HPDE6-E6E7 (cell line): ENCODE measurements around the gene WFDC6.
A peak's percentile ranks its signal among the peaks of the same experiment; 100 is the strongest.
"Not testable (repeated sequence)": the region's sequence is repeated elsewhere in the genome, so short reads cannot be mapped to it uniquely, and the experiment has no call there.

Experiments
- DNase-seq: peaks from one replicate; pipeline ENCODE4 v3.0.0; 2011; ENCODE audit warnings: missing footprints; ENCODE audit errors: extremely low spot score

The WFDC6 gene

DNA sequence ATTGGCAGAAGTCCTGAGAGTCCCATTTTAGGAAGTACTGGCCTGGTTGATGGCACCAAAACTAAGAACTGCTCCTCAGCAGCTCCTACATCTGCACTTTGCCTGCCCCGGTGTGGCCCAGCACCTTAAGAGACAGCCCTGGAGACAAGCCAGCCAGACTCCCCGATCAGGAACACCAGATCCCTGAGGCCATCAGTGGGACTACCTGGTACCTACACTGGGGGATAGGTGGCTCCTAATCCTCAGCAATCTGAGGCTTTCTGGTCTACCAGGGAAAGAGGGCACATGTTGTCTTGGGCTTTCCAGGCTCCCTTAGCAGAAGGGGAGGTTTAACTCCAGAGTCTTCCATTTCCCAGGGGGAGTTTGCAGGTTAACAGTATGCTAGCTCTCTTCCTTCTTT, at the start of gene WFDC6:
Gene WFDC6 (minus strand): TSS at position 101 of the 400 bp plus-strand sequence. CDS start 75 bp downstream, at position 26.
- DNase-seq: no peak

DNA sequence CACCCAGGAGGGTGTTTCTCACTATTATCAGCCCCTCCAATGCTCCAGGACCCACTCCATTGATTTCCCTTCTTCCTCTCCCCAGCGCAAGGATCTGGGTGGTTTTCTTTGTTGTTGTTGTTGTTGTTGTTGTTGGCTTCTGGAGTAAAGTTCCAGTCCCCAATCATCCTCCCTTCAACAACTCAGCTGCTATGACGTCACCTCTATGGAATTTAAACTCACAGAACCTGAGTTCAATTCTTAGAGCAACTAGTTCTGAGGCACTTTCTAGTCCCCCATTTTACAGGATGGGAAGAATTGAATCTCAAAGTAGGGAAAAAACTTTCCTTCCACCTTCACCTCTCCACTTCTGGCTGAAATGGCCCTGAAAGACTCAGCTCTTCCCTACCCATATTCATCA, 49.5 kb upstream of the WFDC6 start:
- DNase-seq: no peak

- not testable (repeated sequence) for DNase-seq
Observed at GRCh38 chr20:45585986-45586385, 46.7 kb upstream of the WFDC6 start.

DNA sequence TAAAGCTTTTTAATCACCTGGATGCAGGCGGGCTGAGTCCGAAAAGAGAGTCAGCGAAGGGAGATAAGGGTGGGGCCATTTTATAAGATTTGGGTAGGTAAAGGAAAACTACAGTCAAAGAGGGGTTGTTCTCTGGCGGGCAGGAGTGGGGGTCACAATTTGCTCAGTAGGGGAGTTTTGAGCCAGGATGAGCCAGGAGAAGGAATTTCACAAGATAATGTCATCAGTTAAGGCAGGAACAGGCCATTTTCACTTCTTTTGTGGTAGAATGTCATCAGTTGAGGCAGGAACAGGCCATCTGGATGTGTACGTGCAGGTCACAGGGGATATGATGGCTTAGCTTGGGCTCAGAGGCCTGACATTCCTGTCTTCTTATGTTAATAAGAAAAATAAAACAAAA, 45.0 kb upstream of the WFDC6 start:
- DNase-seq: not testable (repeated sequence)

DNA sequence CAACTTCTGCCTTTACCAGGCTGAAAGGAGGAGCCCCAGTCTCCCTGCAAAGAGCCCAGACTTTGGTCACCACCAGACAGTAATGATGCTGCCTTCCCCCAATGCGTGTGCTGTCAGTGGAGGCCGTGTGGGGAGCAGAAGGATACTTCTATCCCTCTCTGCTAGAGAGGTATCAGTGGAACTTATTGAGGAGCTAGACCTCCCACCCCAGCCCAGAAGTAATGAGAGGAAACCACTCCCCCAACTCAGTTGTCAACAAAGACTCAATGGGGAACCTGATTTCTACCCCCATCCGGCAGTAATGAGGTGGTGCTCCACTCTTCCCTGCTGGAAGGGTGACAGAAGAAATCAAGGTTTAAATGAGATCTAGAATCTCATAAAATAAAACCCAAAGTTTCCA, 44.2 kb upstream of the WFDC6 start:
- no peak for DNase-seq

DNA sequence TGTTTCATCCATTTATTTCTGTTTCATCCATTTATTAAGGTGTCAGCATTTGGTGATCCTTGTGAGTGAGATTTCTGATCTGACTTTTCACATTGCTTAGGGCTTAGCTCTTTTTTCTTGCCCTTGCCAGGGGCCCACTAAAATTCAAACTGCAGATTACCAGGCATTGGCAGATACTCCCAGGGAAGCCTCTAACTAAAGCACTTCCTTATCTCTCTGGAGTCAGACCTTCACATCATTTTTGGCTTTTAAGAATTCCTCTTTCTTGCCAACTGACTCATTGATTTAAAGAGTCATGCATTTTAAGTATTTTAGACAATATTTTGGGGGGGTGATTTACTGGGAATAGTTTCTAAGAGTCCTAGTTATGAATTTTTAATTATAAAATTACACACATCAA, 42.4 kb upstream of the WFDC6 start:
- no peak for DNase-seq

- no peak for DNase-seq
Observed at GRCh38 chr20:45579184-45579583, 39.9 kb upstream of the WFDC6 start, which contains the start of gene WFDC8. WFDC8 (minus strand) TSS chr20:45579284; CDS start chr20:45579247, 37 bp downstream.

DNA sequence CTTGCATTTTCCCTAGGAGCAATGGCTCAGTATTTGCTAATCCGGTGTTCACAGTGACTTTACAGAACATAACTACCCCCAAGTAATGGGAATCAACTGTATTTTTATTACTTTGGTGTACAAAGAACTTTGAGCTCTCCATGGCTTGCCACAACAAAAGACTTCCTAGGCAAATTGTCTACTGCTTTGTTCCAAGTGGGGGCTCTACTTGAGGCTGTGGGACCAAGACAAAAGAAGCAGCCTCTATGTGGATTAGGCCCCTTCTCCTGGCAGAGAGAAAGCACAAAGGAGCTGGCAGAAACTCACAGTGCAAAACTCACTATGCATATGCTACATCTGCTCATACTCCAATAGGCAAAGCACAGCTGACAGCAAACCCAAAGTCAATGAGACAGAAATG, 38.9 kb upstream of the WFDC6 start:
- DNase-seq: no peak

- no peak for DNase-seq
Observed at GRCh38 chr20:45576995-45577394, 37.7 kb upstream of the WFDC6 start.

DNA sequence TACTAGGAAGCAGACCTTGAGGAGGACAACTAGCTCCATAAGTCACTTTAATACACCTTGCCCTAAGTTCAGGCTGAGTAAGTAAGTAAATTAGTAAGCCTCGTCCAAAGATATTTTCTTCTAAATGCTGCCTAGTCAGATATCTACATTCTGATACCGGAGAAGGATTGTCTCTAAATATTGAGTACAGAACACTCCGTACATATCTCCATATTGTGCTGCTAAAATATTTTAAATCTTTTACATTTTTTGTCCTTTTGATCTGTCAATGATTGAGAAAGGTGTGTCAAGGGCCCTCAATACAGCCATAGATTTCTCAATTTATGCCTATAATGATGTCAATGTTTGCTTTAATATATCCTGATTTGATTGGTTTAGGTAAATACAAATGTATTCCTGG, 36.6 kb upstream of the WFDC6 start:
- no peak for DNase-seq

DNA sequence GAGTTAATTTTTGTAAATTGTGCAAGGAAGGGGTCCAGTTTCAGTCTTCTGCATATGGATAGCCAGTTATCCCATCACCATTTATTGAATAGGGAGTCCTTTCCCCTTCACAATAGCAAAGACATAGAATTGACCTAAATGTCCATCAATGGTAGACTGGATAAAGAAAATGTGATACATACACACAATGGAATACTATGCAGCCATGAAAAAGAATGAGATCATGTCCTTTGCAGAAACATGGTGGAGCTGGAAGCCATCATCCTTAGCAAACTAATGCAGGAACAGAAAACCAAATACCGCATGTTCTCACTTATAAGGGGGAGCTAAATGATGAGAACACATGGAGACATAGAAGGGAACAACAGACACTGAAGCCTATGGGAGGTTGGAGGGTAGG, 30.4 kb upstream of the WFDC6 start:
- DNase-seq: not testable (repeated sequence)

- no peak for DNase-seq
Observed at GRCh38 chr20:45564760-45565276, 25.5 kb upstream of the WFDC6 start.

DNA sequence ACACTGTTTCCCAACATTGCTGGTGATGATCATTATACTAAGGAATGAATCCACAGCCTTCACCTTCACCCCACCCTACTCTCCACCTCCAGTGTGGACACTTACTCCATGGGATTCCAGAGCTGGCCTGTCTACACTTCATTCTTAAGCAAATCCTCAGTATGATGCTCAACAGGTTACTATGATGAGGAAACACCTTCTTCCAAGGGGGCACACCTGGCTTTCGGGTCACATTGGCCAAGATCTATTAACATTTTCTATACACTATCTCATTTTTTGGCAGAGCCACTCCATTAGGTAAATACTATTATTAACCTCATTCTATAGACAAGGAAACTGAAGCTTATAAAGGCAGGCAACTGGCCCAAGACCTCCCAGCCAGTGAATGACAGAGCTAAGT, 15.9 kb upstream of the WFDC6 start:
- DNase-seq: no peak

DNA sequence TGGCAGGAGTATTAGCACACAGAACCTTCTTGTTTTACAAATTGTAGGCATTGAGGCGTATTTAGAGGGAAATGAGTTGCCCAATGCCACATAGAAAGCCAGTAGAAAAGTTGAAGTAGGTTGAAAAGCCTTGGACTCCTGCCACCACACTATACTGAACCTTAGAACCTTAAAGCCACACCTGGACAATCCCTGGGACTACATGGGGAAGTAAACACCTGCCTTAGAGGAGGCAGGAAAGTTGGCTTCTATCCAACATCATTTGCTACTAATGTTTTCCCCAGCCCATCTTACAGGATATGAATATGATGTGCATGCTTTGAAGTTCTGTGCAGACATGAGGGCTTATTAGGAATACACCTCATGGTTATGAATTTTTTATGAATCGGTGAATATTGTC, 13.2 kb upstream of the WFDC6 start:
- DNase-seq: no peak

DNA sequence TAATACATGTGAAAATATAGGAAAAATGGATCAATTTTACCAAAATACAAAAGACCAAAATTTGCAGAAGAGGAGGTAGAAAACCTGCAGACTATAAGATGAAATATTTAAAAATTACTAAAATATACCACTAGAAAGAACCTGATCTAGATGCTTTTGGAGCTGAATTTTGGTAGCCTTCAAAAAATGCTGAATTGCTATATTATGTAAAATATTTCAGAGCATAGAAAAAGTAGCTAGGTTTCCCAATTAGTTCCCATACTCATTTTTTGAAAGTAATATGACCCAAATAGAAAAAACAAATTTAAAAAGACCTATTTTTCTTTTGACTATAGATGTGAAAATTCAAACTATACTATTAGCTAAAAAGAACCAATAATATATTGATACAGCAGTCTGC, 11.5 kb upstream of the WFDC6 start:
- DNase-seq: no peak

- DNase-seq: no peak
Observed at GRCh38 chr20:45548410-45548809, 9.1 kb upstream of the WFDC6 start.

DNA sequence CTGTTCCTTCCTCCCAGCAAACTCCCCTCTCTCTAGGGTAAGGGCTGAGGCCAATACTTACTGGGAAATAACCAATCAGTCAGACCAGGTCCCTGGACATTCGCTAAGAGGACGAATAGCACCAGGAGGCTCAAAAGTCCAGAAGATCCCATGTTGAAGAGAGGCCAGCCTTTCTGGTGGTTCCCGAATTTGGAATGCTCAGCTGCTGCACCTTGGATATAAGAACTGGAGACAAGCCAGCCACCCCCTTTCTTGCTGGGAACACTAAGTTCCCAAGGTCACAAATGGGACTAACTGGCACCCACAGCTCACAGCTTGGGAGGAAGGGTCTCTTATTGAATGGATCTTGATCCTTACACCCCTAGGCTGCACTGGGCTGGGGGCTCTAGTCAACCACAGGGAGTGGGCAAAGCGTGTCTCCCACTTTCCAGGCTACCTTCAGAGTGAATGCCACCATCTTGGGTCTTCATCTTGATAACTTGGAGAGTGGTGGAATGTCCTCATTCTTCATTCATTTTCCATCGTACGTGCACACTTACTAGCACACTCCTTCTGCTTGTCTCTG, 8.0 kb upstream of the WFDC6 start, which contains the start of gene EPPIN:
Gene EPPIN (minus strand): TSS at position 196 of the 565 bp plus-strand sequence. CDS start 44 bp downstream, at position 152.
- no peak for DNase-seq

DNA sequence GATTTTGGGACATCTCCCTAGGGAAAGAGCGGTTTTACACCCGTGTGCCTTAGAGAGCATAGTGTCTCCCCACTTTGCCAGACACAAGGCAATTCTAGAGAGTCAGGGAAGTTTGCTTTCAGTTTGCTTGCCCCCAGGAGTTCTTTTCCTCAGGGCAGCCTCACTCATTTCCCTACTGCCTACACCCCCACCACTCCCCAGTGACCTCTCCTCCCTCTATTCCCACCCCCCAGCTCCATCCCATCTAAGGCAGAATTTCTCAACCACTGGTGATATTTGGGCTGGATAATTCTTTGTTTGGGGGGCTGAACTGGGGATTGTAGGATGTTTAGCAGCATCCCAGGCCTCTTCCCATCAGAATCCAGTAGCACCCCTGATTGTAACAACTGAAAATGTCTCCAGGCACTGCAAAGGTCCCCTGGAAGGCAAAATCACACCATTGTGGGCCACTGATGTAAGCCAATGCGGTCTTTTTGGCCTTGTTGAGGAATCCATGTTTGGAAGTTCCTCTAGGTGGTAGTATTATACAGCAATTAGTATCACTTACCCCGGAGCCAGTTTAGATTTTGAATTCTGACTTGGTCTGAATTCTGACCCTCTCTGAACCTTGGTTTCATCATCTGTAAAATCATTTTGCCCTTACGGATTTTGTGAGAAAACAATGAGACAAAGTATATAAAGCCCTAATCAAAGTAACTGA, 6.6 kb upstream of the WFDC6 start:
- peak; percentile 66 for DNase-seq

- DNase-seq: no peak
Observed at GRCh38 chr20:45545351-45545750, 6.1 kb upstream of the WFDC6 start.

DNA sequence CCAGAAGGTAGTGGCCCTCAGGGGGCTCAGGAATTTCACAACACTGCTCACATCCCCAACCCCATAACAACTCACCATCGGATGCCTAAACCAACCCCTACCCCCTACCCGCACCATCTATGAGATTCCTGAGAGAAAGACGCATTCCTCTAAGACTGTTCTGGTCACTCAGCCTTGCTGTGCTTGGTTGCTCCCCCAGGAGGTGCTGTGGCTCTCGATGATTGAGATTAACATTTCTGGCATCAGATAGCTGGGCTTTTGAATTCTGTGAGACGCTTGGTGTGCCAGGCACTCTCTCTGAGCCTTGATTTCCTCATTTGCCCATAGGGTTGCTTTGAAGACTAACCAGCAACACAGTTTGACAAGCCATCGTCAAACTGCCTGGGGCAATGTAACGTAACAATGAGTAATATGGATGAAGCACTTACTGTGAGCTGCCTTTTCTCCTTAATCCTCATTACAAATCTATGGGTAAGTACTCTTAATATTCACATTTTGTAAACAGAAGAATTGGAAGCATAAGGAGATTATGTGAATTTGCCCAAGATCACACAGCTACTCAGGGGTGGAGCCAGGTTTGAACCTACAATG, 978 bp downstream of the WFDC6 start:
- peak; percentile 89 for DNase-seq

- DNase-seq: no peak
Observed at GRCh38 chr20:45527294-45527693, 12.0 kb downstream of the WFDC6 start.

GRCh38 chr20:45523821-45524220, 15.5 kb downstream of the WFDC6 start:
- DNase-seq: no peak

DNA sequence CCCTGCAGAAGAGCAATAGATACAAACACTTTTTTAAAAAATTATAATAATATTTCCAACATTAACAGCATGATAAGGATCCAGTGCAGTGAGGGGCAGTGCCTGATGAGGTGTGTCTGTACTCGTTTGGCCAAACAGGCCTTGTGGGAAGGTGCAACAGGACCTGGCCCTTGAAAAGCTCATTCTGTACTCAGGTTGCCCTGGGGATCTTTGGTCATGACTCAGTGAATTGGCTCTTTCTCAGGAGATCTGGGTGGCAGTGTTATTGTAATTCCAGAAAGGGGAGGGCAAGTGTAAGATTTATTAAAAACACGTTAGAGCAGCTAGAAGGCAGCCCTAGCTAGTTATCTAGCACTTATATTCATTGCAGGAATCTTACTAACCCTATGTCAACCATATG, 21.0 kb downstream of the WFDC6 start:
- DNase-seq: peak; percentile 98
